Measurements from ENCODE around the gene MUC5AC.
"Not testable (repeated sequence)": the region's sequence is repeated elsewhere in the genome, so short reads cannot be mapped to it uniquely, and the experiment has no call there.

Gene MUC5AC

GRCh38 chr11:1179641-1180040 is 21.9 kb downstream of the MUC5AC start:
- no peak for DNase-seq

GRCh38 chr11:1180171-1180570 is 22.4 kb downstream of the MUC5AC start:
- no peak for DNase-seq

GRCh38 chr11:1180947-1181391 is 23.2 kb downstream of the MUC5AC start:
- DNase-seq = no peak

- DNase-seq = no peak
Observed at GRCh38 chr11:1181420-1181819, 23.7 kb downstream of the MUC5AC start.

GRCh38 chr11:1181853-1182535 is 24.2 kb downstream of the MUC5AC start:
- DNase-seq = no peak

- DNase-seq = not testable (repeated sequence)
Observed at GRCh38 chr11:1184139-1184538, 26.4 kb downstream of the MUC5AC start.

- not testable (repeated sequence) for DNase-seq
Observed at GRCh38 chr11:1188451-1189130, 30.8 kb downstream of the MUC5AC start.

- not testable (repeated sequence) for DNase-seq
Observed at GRCh38 chr11:1189816-1190215, 32.1 kb downstream of the MUC5AC start.

GRCh38 chr11:1191786-1192470 is 34.2 kb downstream of the MUC5AC start:
- DNase-seq = not testable (repeated sequence)

- DNase-seq = no peak
Observed at GRCh38 chr11:1192741-1193325, 35.1 kb downstream of the MUC5AC start.

GRCh38 chr11:1193326-1194230 is 35.8 kb downstream of the MUC5AC start:
- no peak for DNase-seq

- no peak for DNase-seq
Observed at GRCh38 chr11:1194231-1194976, 36.7 kb downstream of the MUC5AC start.

GRCh38 chr11:1194977-1195681 is 37.4 kb downstream of the MUC5AC start:
- DNase-seq = no peak

GRCh38 chr11:1195682-1196515 is 38.1 kb downstream of the MUC5AC start:
- DNase-seq = no peak

- no peak for DNase-seq
Observed at GRCh38 chr11:1196516-1197391, 39.0 kb downstream of the MUC5AC start.

- DNase-seq = no peak
Observed at GRCh38 chr11:1197431-1197885, 39.7 kb downstream of the MUC5AC start.

GRCh38 chr11:1197886-1198560 is 40.3 kb downstream of the MUC5AC start:
- DNase-seq = no peak

- DNase-seq = no peak
Observed at GRCh38 chr11:1198561-1199240, 40.9 kb downstream of the MUC5AC start.

Data from midbrain (tissue), 1 donor.